Measurements from ENCODE around the gene MEGF11. TPM values are rescaled to one million over a fixed set of nuclear protein-coding genes. Genes with fewer than 3 reads are reported as not detected.

Gene MEGF11
- total RNA-seq, 1 experiment from 2014 or later = 2.3 TPM

DNA sequence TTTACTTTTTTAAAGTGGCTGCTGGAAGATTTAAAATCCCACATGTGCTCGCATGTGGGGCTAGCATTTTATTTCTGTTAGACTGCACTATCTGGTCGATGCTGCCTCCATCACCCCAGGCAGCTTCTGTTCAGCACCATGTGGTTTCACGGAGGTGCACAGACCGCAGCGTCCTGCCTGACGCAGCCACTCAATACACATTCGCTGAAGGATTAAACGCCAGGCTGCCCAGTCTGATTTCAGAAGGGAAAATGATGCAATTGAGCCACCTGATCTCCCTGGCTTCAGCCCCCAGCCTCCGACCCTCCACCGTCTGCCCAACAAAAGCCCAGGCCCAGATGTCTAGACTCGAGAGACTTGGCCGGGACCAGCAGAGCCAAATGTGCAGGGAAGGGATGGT is 84.5 kb downstream of the MEGF11 start (continued):
- TF ChIP-seq, protein P1, sequence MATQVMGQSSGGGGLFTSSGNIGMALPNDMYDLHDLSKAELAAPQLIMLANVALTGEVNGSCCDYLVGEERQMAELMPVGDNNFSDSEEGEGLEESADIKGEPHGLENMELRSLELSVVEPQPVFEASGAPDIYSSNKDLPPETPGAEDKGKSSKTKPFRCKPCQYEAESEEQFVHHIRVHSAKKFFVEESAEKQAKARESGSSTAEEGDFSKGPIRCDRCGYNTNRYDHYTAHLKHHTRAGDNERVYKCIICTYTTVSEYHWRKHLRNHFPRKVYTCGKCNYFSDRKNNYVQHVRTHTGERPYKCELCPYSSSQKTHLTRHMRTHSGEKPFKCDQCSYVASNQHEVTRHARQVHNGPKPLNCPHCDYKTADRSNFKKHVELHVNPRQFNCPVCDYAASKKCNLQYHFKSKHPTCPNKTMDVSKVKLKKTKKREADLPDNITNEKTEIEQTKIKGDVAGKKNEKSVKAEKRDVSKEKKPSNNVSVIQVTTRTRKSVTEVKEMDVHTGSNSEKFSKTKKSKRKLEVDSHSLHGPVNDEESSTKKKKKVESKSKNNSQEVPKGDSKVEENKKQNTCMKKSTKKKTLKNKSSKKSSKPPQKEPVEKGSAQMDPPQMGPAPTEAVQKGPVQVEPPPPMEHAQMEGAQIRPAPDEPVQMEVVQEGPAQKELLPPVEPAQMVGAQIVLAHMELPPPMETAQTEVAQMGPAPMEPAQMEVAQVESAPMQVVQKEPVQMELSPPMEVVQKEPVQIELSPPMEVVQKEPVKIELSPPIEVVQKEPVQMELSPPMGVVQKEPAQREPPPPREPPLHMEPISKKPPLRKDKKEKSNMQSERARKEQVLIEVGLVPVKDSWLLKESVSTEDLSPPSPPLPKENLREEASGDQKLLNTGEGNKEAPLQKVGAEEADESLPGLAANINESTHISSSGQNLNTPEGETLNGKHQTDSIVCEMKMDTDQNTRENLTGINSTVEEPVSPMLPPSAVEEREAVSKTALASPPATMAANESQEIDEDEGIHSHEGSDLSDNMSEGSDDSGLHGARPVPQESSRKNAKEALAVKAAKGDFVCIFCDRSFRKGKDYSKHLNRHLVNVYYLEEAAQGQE (IDR thresholded peaks at IDR 0.05; ENCODE audit: low read depth) = no peak
- TF ChIP-seq SIN3A (IDR thresholded peaks at IDR 0.05; ENCODE audit: low read depth) (no peak), FOSL1 (IDR thresholded peaks at IDR 0.05; ENCODE audit: low read depth) (no peak), TCF7L2 (IDR thresholded peaks at IDR 0.05; ENCODE audit: borderline replicate concordance, extremely low read depth, insufficient read depth, insufficient read length) (no peak), ELF1 (IDR thresholded peaks at IDR 0.05; ENCODE audit: borderline replicate concordance, low read depth) (no peak), SP1 (IDR thresholded peaks at IDR 0.05; ENCODE audit: low read depth) (no peak), SRF (IDR thresholded peaks at IDR 0.05; ENCODE audit: low read depth) (no peak), EZH2phosphoT487 (IDR thresholded peaks at IDR 0.05; ENCODE audit: borderline replicate concordance) (no peak), RAD21 (IDR thresholded peaks at IDR 0.05; ENCODE audit: low read depth) (no peak), EZH2 (IDR thresholded peaks at IDR 0.05) (no peak)

DNA sequence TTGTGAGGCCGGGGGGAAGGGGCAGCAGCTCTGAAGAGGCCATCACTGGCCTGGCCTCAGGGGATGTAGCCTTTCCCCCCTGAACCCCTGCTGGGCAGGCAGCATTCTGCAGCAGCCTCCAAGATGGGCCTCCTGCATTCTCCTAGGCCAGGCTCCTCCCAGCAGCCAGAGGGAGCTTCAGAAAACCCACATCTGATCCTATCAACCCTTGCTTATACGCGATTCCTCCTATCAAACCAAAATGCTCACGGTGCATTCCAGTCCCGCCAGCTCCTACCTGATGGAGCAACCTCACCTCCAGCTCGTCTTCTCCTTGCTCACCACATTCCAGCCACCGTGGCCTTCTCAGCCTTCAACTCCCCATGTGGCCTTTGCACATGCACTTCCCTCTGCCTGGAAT is 85.7 kb downstream of the MEGF11 start:
- Histone ChIP-seq H4K20me1 (ENCODE audit: insufficient read depth) (no peaks in the 10 kb centered on the region), H3K79me2 (ENCODE audit: insufficient read depth, low read length) (no peaks in the 10 kb centered on the region), H2AFZ (ENCODE audit: low read depth, low read length, poor library complexity, severe bottlenecking) (no peak overlapping the region), H3K27me3 (ENCODE audit: insufficient read depth, low read length) (no peaks in the 10 kb centered on the region), H3K36me3 (ENCODE audit: control insufficient read depth in 1 of 2, insufficient read depth in 2 of 2, low read length in 2 of 2) (no peaks in the 10 kb centered on the region), H3K9ac (ENCODE audit: low read length) (no peak overlapping the region), H3K4me1 (ENCODE audit: control insufficient read depth in 1 of 2, insufficient read depth in 2 of 2, low read length in 2 of 2) (no peaks in the 10 kb centered on the region), H3K9me3 (ENCODE audit: control insufficient read depth in 1 of 2, insufficient read depth in 1 of 2, low read depth in 1 of 2, low read length in 2 of 2) (no peaks in the 10 kb centered on the region), H3K9me2 (ENCODE audit: insufficient read depth) (no peaks in the 10 kb centered on the region), H3K27ac (ENCODE audit: low read depth, low read length) (no peak overlapping the region), H3K4me3 (replicated peaks in 1 of 2; ENCODE audit: low read depth in 1 of 2, low read length in 2 of 2) (no peak overlapping the region), H3K4me2 (ENCODE audit: low read length) (no peak overlapping the region)
- POLR2A ChIA-PET = no interaction called here
- TF ChIP-seq, protein P2, sequence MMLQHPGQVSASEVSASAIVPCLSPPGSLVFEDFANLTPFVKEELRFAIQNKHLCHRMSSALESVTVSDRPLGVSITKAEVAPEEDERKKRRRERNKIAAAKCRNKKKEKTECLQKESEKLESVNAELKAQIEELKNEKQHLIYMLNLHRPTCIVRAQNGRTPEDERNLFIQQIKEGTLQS (IDR thresholded peaks at IDR 0.05) = no peak
- TF ChIP-seq TCF7L2 (IDR thresholded peaks at IDR 0.05; ENCODE audit: borderline replicate concordance, extremely low read depth, insufficient read depth, insufficient read length) = no peak
- no peak for TF ChIP-seq POLR2A (IDR thresholded peaks at IDR 0.05; ENCODE audit: borderline replicate concordance, extremely low read depth, insufficient read depth, insufficient read length)
- TF ChIP-seq EZH2phosphoT487 (IDR thresholded peaks at IDR 0.05; ENCODE audit: borderline replicate concordance) = no peak
- no peak for TF ChIP-seq ELF1 (IDR thresholded peaks at IDR 0.05; ENCODE audit: borderline replicate concordance, low read depth)
- TF ChIP-seq SP1 (IDR thresholded peaks at IDR 0.05; ENCODE audit: low read depth) = no peak
- no peak for TF ChIP-seq CEBPB (IDR thresholded peaks at IDR 0.05; ENCODE audit: low read depth)
- TF ChIP-seq CBX3 (IDR thresholded peaks at IDR 0.05; ENCODE audit: low read depth) = no peak
- no peak for TF ChIP-seq EZH2 (IDR thresholded peaks at IDR 0.05)
- no peak for TF ChIP-seq ZNF274 (IDR thresholded peaks at IDR 0.05; ENCODE audit: low read depth, low read length)
- no peak for TF ChIP-seq FOSL1 (IDR thresholded peaks at IDR 0.05; ENCODE audit: low read depth)
- RAD21 ChIA-PET (ENCODE audit: low non-redundant PET in 1 of 2, low total read pairs in 2 of 2, uncharacterized antibody in 2 of 2, unreplicated experiment in 2 of 2) = no interaction called here
- CTCF ChIA-PET = interaction anchor here (1.0 kb wide), 1 partner anchor 102 kb away, joined by 3 read pairs; no protein-coding TSS in a partner anchor
- DNase-seq (ENCODE audit: low read depth, low spot score) (no peak), ATAC-seq (no peak)
- intact Hi-C loops (cut with micrococcal nuclease) = no loop called here
- no TSS peak for BruUV-seq (replicated peaks)
